Thyroid gland (tissue), 4 donors: ENCODE results near the gene IFITM1. TPM values are rescaled to one million over a fixed set of nuclear protein-coding genes. Genes with fewer than 3 reads are reported as not detected.
A peak's percentile ranks its signal among the peaks of the same experiment; 100 is the strongest.
"Not testable (repeated sequence)": the region's sequence is repeated elsewhere in the genome, so short reads cannot be mapped to it uniquely, and the experiment has no call there.

Experiments used
- DNase-seq, 2 donors: peaks; one replicate each; pipeline ENCODE4 v3.0.0-alpha.2; 2019
- H3K27ac ChIP-seq, 3 donors: fragments of 200-600 bp; sonication (generic); 1 replicate in 2 of 3; 2 replicates in 1 of 3; pipeline ENCODE4 v1.5.1; 2016 to 2019; ENCODE audit warnings: mild to moderate bottlenecking in 1 of 3, moderate library complexity in 1 of 3
- H3K27me3 ChIP-seq: fragments of 200-600 bp; sonication (generic); one replicate; pipeline ENCODE4 v1.5.1; 2019
- H3K36me3 ChIP-seq, 2 donors: fragments of 200-600 bp; sonication (generic); one replicate each; pipeline ENCODE4 v1.5.1; 2016 to 2019
- H3K4me1 ChIP-seq, 2 donors: fragments of 200-600 bp; sonication (generic); one replicate each; pipeline ENCODE4 v1.5.1; 2017 to 2019
- H3K4me3 ChIP-seq, 3 donors: fragments of 200-600 bp; sonication (generic); replicated peaks in 1 of 3; 1 replicate in 2 of 3; 2 replicates in 1 of 3; pipeline ENCODE4 v1.5.1; 2016; ENCODE audit warnings: mild to moderate bottlenecking in 1 of 3
- H3K9me3 ChIP-seq: fragments of 200-600 bp; sonication (generic); one replicate; pipeline ENCODE4 v1.5.1; 2017
- POLR2A ChIP-seq, 2 donors: fragments of 450-650 bp; IDR thresholded peaks; one replicate each; pipeline ENCODE4 v1.6.1; 2017; ENCODE audit warnings: antibody characterized with exemption in 2 of 2, mild to moderate bottlenecking in 2 of 2, moderate library complexity in 1 of 2
- whole genome bisulfite sequencing, 2 donors: methylation state at CpG; one replicate each; pipeline ENCODE4 v1.1.5; 2017; 5-methylcytosine and 5-hydroxymethylcytosine counted together
- intact Hi-C: fragments of 100-400 bp; cut with DNase I; formaldehyde crosslinking; loops from one replicate; pipeline ENCODE4 v1.15.1; 2023
- total RNA-seq, 4 donors: library from RNA; depleted of rRNA; stranded (reverse); fragments of >200 nt; gene quantifications; one replicate each; pipeline ENCODE4 v1.2.3, GENCODE V29; 2016
- TF ChIP-seq, protein P1 (sequence below), 6 experiments: fragments of 200-600 bp in 3 of 6; fragments of 450-650 bp in 3 of 6; sonication (generic) in 3 of 6; IDR thresholded peaks; one replicate each; pipeline ENCODE4 v1.5.1; 2016 to 2019; ENCODE audit warnings: antibody characterized with exemption in 6 of 6, mild to moderate bottlenecking in 2 of 6, inconsistent platforms in 1 of 6, moderate library complexity in 1 of 6

The IFITM1 gene
- total RNA-seq, 4 donors from 2014 or later = 94.3 to 163 (median 103) TPM

DNA sequence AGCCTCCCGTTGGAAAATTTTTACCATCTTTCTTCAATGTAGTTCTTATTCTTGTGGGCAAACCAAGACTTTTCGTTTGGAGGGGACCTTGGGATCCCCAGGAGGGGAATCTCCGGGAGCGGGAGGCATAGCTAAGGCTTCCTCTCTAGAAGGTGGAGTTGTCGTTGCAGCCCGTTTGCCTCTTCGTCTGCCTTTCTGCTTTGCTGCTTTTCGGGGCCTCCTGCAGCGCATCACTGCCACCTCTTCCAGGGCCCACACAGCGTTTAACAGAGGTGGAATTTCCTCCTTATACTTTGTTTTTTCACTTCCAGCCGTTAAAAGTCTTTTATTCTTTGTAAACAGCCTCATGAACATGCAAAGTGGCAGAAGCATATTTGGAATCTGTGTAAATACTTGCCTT, 10.3 kb downstream of the IFITM1 start:
- peak overlapping the region in 2 of 3 donors; percentile 29 to 84 for H3K27ac ChIP-seq
- H3K4me1 ChIP-seq = peaks cover 27 to 45% of the 10 kb centered on the region in 2 donors
- intact Hi-C loops = no loop called here
- H3K27me3 ChIP-seq = no peaks in the 10 kb centered on the region
- WGBS, 2 donors = 30 to 47% methylated on average over 11 of the region's 11 CpGs
- TF ChIP-seq, protein P1, sequence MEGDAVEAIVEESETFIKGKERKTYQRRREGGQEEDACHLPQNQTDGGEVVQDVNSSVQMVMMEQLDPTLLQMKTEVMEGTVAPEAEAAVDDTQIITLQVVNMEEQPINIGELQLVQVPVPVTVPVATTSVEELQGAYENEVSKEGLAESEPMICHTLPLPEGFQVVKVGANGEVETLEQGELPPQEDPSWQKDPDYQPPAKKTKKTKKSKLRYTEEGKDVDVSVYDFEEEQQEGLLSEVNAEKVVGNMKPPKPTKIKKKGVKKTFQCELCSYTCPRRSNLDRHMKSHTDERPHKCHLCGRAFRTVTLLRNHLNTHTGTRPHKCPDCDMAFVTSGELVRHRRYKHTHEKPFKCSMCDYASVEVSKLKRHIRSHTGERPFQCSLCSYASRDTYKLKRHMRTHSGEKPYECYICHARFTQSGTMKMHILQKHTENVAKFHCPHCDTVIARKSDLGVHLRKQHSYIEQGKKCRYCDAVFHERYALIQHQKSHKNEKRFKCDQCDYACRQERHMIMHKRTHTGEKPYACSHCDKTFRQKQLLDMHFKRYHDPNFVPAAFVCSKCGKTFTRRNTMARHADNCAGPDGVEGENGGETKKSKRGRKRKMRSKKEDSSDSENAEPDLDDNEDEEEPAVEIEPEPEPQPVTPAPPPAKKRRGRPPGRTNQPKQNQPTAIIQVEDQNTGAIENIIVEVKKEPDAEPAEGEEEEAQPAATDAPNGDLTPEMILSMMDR (IDR thresholded peaks at IDR 0.05) = no peak
- no peak for TF ChIP-seq POLR2A (IDR thresholded peaks at IDR 0.05)
- peak in 1 of 2 donors; percentile 29 for DNase-seq
- no peaks in the 10 kb centered on the region for H3K9me3 ChIP-seq
- H3K4me3 ChIP-seq = no peak overlapping the region
- no peaks in the 10 kb centered on the region for H3K36me3 ChIP-seq

DNA sequence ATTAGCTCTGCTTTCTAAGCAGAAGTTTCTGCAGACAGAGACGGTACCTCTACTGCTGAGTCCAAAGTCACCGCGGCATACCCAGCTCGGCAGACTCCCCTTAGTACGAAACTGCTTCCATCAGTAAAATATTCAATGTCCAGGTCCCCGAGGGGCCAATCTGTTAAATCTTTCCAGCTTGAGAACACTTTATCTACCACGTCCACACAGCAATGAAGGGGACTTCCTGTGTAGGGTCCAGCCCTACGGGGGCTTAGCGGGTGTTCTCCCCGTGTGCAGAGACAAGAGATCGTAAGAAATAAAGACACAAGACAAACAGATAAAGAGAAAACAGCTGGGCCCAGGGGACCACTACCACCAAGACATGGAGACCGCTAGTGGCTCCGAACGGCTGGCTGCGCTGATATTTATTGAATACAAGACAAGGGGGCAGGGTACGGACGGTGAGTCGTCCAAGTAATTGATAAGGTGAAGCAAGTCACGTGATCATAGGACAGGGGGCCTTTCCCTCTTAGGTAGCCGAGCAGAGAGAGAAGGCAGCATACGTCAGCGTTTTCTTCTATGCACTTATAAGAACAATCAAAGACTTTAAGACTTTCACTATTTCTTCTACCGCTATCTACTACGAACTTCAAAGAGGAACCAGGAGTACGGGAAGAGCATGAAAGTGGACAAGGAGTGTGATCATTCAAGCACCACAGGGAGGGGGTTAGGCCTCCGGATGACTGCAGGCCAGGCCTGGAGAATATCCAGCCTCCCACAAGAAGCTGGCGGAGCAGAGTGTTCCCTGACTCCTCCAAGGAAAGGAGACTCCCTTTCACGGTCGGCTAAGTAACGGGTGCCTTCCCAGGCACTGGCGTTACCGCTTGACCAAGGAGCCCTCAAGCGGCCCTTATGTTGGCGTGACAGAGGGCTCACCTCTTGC, 11.0 kb downstream of the IFITM1 start:
- H3K9me3 ChIP-seq, intact Hi-C loops, H3K36me3 ChIP-seq, H3K27me3 ChIP-seq: not testable (repeated sequence)
- DNase-seq = peak; percentile 79 to 80
- WGBS, 2 donors = 22 to 26% methylated on average over 25 to 28 of the region's 34 CpGs
- H3K4me1 ChIP-seq = peaks cover 27 to 45% of the 10 kb centered on the region in 2 donors
- peak overlapping the region; percentile 20 to 84 (median 29) for H3K27ac ChIP-seq
- H3K4me3 ChIP-seq = peak overlapping the region in 1 of 3 donors; percentile 1

DNA sequence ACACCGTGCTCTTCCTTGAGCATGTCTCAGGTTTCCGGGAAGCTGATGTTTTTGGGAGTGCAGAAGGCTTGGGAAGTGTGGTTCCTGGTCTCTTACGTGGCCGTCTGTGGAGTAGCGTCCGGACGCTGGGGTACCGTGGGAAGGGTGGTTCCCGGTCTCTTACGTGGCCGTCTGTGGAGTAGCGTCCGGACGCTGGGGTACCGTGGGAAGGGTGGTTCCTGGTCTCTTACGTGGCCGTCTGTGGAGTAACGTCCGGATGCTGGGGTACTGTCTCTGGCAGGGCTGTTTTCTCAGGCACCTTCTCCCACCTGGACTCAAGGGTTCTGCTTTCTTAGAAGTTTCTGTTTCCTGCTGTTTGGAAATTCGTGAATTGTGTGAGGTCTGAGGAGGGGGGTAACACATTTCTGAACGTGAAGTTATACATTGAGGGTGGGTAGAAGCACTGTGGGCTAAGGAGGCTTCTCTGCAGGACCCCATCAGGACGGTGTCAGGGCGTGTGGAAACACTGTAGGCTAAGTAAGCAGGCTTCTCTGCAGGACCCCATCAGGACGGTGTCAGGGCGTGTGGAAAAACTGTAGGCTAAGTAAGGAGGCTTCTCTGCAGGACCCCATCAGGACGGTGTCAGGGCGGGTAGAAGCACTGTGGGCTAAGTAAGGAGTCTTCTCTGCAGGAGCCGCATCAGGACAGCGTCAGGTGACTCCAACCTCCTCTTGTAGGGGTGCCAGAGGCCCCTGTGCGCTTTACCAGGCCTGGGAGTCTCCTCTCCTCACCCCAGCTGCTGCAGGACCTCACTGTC, 12.2 kb downstream of the IFITM1 start:
- DNase-seq = no peak

DNA sequence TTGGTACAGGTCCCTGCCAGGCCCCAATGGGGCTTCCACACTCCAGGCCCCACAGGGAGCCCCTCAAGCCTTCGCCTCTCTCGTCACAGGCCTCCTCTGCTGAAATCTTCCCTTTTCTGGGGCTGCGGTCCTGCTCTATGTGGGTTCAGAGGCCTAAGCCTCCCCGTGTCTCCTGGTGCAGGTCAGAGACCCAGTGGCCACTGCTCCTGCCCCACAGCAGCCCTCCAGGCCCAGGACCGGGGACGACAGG, 12.7 kb downstream of the IFITM1 start:
- intact Hi-C loops = no loop called here
- Histone ChIP-seq H3K4me3 (no peak overlapping the region), H3K9me3 (no peaks in the 10 kb centered on the region), H3K4me1 (peaks cover 27 to 45% of the 10 kb centered on the region in 2 donors), H3K27ac (peak overlapping the region; percentile 86 to 88 (median 86)), H3K27me3 (no peaks in the 10 kb centered on the region), H3K36me3 (no peaks in the 10 kb centered on the region)
- 69 to 90% methylated on average over 4 of the region's 6 CpGs for WGBS, 2 donors
- no peak for DNase-seq
- TF ChIP-seq, protein P1 (IDR thresholded peaks at IDR 0.05) = no peak

More for the DNA sequence above, 12.2 kb downstream of the IFITM1 start:
- no peaks in the 10 kb centered on the region for H3K36me3 ChIP-seq
- no peaks in the 10 kb centered on the region for H3K27me3 ChIP-seq
- TF ChIP-seq POLR2A (IDR thresholded peaks at IDR 0.05) = no peak
- TF ChIP-seq, protein P1 (IDR thresholded peaks at IDR 0.05) = no peak
- WGBS, 2 donors = 78 to 87% methylated on average over 27 to 30 of the region's 30 CpGs
- intact Hi-C loops = no loop called here
- peaks cover 27 to 45% of the 10 kb centered on the region in 2 donors for H3K4me1 ChIP-seq
- H3K4me3 ChIP-seq = no peak overlapping the region
- H3K27ac ChIP-seq = peak overlapping the region; percentile 86 to 88 (median 86)
- H3K9me3 ChIP-seq = no peaks in the 10 kb centered on the region

DNA sequence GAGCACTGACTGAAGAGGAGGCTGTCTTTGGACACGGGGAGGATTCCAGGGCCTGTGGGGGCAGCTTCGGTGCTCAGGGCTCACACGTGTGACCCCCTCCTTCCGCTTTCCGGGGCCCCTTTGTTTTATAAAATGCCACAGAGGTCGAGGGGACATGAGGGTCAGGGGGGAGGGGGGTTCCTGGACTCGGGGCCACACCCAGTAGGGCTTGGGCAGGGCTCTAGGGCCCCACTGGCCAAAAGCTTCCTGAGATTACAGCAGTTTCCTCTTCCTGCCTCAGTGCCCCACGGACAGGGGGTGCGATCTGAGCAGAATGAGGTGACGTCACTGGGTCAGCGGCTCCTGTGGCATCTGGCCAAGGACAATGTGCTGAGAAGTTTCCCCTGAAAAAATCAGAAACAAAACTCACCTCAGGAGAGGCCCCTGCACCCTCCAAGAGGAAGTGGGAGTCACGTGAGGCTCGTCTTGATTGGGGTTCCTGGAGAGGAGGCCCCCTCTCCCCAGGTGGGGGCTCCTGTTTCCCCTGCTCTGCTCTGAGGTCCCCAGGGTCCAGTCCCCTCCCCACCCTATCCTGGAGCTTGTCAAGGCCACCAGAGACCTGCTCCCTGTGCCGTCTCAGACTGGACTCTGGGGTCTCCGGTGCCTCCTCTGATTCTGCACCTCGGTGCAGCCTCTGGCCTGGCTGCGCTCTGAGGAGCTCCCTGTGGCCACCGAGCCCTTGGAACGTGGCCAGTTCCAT, 13.2 kb downstream of the IFITM1 start:
- Histone ChIP-seq H3K27me3 (no peaks in the 10 kb centered on the region), H3K9me3 (no peaks in the 10 kb centered on the region), H3K4me3 (no peak overlapping the region), H3K27ac (peak overlapping the region; percentile 86 to 88 (median 86)), H3K4me1 (peaks cover 27 to 45% of the 10 kb centered on the region in 2 donors), H3K36me3 (no peaks in the 10 kb centered on the region)
- no peak for TF ChIP-seq POLR2A (IDR thresholded peaks at IDR 0.05)
- TF ChIP-seq, protein P1 (IDR thresholded peaks at IDR 0.05) = no peak
- peak; percentile 77 to 83 for DNase-seq
- WGBS, 2 donors = 12 to 31% methylated on average over 6 to 17 of the region's 19 CpGs
- intact Hi-C loops = no loop called here
